Mesothelial cell of epicardium (in vitro differentiated cells): Measurements from ENCODE around the gene GARS1. TPM values are rescaled to one million over a fixed set of nuclear protein-coding genes. Genes with fewer than 3 reads are reported as not detected.

Source experiments
- DNase-seq, 2 experiments: peaks; one replicate each; pipeline ENCODE4 v3.0.0; 2021; ENCODE audit warnings: low spot score in 2 of 2; ENCODE audit not compliant: unreplicated experiment in 2 of 2
- H3K27ac Mint-ChIP-seq: 2 replicates; pipeline ENCODE4 v1.8.0; 2021; ENCODE audit warnings: mixed read lengths
- H3K27me3 Mint-ChIP-seq: 2 replicates; pipeline ENCODE4 v1.8.0; 2021; ENCODE audit warnings: low read depth, mixed read lengths
- H3K36me3 Mint-ChIP-seq: 2 replicates; pipeline ENCODE4 v1.8.0; 2021; ENCODE audit warnings: mixed read lengths
- H3K4me1 Mint-ChIP-seq: 2 replicates; pipeline ENCODE4 v1.8.0; 2021; ENCODE audit warnings: mixed read lengths
- H3K4me3 Mint-ChIP-seq: 2 replicates; pipeline ENCODE4 v1.8.0; 2021; ENCODE audit warnings: mild to moderate bottlenecking, moderate library complexity, mixed read lengths
- H3K9me3 Mint-ChIP-seq: 2 replicates; pipeline ENCODE4 v1.8.0; 2021; ENCODE audit warnings: mixed read lengths
- total RNA-seq: library from RNA; stranded (reverse); gene quantifications from 3 replicates; pipeline ENCODE4 v1.2.1, GENCODE V29; 2021
- TF ChIP-seq, protein P1 (sequence below): fragments of 200-600 bp; sonication (generic); IDR thresholded peaks from one replicate; pipeline ENCODE4 v1.5.0; 2021; ENCODE audit warnings: antibody characterized with exemption; ENCODE audit not compliant: unreplicated experiment

GARS1 gene
- total RNA-seq, 1 donor from 2014 or later: 92.2 TPM

DNA sequence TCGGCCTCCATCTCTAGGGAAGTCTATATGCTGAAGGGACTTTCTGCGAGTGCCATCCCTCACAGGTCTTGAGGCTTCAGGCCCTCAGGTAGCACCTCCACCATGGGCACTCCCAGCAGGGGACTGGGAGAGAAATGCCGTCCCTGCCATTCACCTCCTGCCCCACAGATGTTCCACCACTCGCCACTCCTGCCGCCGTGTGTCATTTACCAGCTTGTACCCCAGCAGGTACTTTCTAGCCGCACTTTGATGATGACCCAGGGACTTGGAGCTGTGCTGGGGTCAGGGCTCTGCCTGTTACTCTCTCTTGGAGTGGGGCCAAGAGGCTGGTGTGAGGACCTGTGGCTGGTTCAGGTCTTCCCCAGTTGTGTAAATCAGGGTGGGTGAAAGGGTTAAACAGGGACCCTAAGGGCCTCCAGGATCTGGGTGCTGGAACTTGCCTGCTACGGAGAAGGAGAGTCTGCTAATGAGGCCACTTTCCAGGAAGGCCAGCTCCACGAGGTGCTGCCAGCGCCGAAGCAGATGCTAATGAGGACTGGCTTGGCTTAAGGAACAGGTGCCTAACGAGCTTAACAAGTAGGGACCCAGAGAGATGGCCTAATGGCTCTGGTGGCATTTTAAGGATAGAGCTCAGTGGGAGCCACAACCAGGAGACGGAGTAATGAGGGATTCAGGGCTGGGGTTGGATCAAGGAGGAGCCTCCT, 55.2 kb downstream of the GARS1 start:
- DNase-seq: peak in 1 of 2 experiments; percentile 21
- Mint-ChIP-seq H3K27ac (no peak overlapping the region), H3K36me3 (peaks cover 11% of the 10 kb centered on the region), H3K4me1 (no peaks in the 10 kb centered on the region), H3K27me3 (no peaks in the 10 kb centered on the region), H3K4me3 (no peak overlapping the region), H3K9me3 (no peaks in the 10 kb centered on the region)
- TF ChIP-seq, protein P1, sequence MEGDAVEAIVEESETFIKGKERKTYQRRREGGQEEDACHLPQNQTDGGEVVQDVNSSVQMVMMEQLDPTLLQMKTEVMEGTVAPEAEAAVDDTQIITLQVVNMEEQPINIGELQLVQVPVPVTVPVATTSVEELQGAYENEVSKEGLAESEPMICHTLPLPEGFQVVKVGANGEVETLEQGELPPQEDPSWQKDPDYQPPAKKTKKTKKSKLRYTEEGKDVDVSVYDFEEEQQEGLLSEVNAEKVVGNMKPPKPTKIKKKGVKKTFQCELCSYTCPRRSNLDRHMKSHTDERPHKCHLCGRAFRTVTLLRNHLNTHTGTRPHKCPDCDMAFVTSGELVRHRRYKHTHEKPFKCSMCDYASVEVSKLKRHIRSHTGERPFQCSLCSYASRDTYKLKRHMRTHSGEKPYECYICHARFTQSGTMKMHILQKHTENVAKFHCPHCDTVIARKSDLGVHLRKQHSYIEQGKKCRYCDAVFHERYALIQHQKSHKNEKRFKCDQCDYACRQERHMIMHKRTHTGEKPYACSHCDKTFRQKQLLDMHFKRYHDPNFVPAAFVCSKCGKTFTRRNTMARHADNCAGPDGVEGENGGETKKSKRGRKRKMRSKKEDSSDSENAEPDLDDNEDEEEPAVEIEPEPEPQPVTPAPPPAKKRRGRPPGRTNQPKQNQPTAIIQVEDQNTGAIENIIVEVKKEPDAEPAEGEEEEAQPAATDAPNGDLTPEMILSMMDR: no peak

- Mint-ChIP-seq H3K4me3 (no peak overlapping the region), H3K9me3 (no peaks in the 10 kb centered on the region), H3K36me3 (peaks cover 7% of the 10 kb centered on the region), H3K27ac (no peak overlapping the region), H3K27me3 (no peaks in the 10 kb centered on the region), H3K4me1 (no peaks in the 10 kb centered on the region)
- TF ChIP-seq, protein P1: no peak
- DNase-seq: peak in 1 of 2 experiments; percentile 5
These were observed 55.7 kb downstream of the GARS1 start for GRCh38 chr7:30650421-30650808.

DNA sequence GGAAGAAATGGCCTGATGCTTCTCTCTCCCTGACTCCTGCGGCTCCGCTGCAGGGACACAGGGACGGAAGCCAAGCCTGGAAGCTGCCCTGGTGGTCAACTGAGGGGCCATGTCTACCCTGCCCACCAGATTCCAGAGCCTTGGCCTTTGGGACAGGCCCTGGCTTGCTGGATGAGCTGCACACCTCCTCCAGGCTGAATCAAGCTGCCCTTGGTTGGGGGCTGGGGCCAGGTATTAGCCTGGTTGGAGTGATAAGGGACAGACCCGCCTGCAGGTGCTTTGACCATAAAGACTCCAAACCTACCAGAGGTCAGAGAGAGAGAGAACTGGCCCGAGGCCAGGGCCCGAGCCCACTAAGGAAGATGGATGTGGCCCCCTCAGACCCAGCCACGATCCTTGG, 57.5 kb downstream of the GARS1 start:
- TF ChIP-seq, protein P1: no peak
- Mint-ChIP-seq H3K4me1 (peaks cover 5% of the 10 kb centered on the region), H3K9me3 (no peaks in the 10 kb centered on the region), H3K36me3 (peaks cover 4% of the 10 kb centered on the region), H3K4me3 (no peak overlapping the region), H3K27ac (no peak overlapping the region), H3K27me3 (no peaks in the 10 kb centered on the region)
- no peak for DNase-seq

- no peaks in the 10 kb centered on the region for H3K9me3 Mint-ChIP-seq
- DNase-seq: no peak
- H3K4me3 Mint-ChIP-seq: no peak overlapping the region
- H3K36me3 Mint-ChIP-seq: peaks cover 4% of the 10 kb centered on the region
- TF ChIP-seq, protein P1: no peak
- H3K27ac Mint-ChIP-seq: no peak overlapping the region
- peaks cover 5% of the 10 kb centered on the region for H3K4me1 Mint-ChIP-seq
- H3K27me3 Mint-ChIP-seq: no peaks in the 10 kb centered on the region
These were observed 58.3 kb downstream of the GARS1 start for GRCh38 chr7:30652698-30653641.

DNA sequence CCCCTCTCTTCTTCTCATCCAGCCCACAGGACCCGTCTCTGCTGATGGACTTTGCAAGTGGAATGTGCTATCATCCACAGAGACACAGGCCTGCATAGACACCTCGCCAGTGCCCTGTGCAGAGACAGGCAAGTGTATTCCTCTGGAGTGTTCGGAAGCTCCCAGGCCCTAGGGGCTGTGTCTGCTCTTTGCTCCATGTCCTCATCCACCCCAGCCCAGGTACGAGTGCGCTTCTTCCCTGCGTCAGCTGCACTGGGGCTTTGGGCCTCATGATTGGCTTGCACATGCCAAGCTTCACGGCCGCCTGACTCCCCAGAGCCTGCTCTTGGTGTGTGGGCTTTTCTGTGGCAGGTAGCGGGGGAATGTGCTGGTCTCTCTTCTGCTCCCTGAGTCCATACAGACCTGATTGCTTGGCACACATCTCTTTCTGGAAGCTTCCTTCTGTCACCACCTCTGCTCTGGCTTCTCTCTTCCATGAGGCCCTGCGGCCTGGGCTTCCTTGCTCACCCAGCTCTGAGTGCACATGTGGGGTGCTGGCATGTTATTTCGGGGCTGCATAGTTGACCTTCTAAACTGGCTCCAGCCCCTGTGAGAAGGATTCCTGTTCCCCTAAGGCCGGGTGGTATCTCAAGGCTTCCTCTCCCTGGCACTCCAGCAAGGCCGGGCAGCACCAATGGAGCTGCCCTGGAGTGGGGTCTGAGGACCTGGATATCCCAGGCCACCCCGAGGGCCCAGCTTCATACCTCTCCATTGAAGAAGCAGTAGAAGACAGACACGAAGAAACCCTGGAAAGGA, 59.8 kb downstream of the GARS1 start:
- H3K36me3 Mint-ChIP-seq: peaks cover 4% of the 10 kb centered on the region
- H3K9me3 Mint-ChIP-seq: no peaks in the 10 kb centered on the region
- TF ChIP-seq, protein P1: no peak
- H3K27ac Mint-ChIP-seq: no peak overlapping the region
- H3K4me3 Mint-ChIP-seq: no peak overlapping the region
- no peaks in the 10 kb centered on the region for H3K27me3 Mint-ChIP-seq
- peaks cover 5% of the 10 kb centered on the region for H3K4me1 Mint-ChIP-seq
- no peak for DNase-seq
